ENCODE measurements around the gene BRI3BP.
"Not testable (repeated sequence)": the region's sequence is repeated elsewhere in the genome, so short reads cannot be mapped to it uniquely, and the experiment has no call there.

The BRI3BP gene

DNA sequence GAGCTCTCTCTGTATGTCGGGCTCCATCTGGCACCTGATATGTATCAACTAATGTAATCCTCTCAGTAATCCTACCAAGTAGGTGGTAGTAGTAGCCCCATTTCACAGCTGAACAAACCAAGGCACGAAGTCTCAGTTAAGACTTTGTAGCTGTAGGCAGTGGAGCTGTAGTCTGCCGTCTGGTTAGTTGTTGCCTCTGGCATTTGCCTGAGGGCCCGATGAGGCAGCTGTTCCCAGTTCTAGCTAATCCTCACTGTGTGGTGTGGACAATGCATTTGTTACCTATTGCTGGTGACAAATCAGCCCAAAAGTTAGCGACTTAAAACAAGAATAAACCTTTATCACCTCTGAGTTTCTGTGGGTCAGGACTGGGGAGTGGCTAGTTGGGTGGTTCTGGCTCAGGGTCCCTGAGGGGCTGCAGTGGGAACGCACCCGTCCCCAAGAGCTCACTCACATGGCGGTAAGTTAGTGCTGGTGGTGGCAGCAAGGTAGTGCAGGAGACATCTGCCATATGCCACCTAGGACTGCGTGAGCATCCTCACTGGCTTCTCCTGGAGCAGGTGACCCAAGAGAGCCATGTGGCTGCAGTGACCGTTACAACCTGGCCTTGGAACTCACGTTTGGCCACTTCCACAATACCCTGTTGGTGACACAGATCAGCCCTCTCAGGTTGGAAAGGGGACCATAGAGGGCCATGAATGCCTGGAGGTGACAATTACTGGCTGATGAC is 77.4 kb downstream of the BRI3BP start:
- no peak for DNase-seq

- no peak for DNase-seq
Measured at GRCh38 chr12:125071456-125071855, 78.0 kb downstream of the BRI3BP start.

GRCh38 chr12:125072496-125072895 is 79.1 kb downstream of the BRI3BP start:
- no peak for DNase-seq

GRCh38 chr12:125074294-125074693 is 80.8 kb downstream of the BRI3BP start:
- not testable (repeated sequence) for DNase-seq

DNA sequence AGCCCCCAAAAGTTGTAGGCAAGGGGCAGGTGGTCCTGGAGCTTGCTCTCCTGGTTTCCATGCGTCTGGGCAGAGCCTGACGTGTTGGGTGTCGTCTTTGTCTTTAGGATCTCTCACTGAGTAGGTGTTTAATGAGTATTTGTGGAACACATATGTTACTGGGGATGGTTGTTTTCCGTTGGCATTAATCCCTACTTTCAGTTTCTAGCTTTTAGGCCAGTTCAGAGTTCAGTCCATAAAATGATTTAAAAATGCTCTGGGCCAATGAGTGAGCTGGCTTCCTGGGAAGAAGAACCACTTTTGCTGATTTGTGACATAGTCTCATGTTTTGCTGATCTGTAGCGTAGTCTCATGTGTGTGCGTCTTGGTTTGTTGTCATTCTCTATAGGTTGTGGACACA is 82.7 kb downstream of the BRI3BP start:
- no peak for DNase-seq

GRCh38 chr12:125079084-125079483 is 85.6 kb downstream of the BRI3BP start:
- no peak for DNase-seq

DNA sequence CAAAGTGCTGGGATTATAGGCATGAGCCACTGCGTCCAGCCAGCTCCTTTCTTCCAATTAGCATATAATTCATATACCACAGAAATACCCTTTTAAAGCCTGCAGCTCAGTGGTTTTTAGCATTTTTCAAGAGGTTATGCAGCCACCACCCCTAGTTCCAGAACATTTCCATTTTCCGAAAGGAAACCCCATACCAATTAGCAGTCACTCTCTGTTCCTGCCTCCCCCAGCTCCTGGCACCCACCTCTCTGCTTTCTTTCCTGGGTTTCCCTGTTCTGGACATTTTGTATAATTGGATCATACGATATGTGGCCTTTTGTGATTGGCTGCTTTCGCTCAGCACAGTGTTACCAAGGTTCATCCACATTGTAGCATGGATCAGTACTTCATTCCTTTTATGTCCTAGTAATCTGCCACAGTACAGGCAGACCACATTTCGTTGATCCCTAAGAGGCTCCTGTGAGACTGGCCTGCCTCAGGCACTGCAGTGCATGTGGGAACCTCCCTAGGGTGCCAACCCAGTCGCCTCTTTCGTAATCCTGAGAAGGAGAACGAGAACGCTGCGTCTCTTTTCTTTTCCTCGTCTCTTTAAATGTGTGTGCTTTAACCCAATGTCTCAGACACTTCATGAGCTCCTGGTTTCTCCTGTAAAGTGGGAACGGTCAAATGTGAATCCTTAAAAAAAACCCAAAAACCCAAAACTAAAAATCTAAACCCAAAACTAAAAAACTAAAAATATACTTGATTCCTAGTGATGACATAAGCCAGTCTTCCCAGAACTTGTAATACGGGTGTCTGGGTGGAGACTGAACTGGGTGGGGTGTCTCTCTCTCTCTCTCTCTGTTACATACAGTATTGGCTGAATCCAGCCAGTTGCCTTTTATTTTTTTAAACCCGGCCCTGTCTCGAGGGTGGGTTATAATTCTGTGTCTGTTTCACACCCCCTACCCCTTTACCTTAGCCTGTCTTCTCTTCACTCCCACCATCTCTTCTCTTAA is 86.5 kb downstream of the BRI3BP start:
- no peak for DNase-seq

Measured in activated T-cell treated with anti-CD3 and anti-CD28 coated beads, Interleukin-2, amount 50 U/mL, for 1 hour (primary cell).